Right hindlimb (tissue), 1 donor: ENCODE results near the gene TLE5.
"Not testable (repeated sequence)": the region's sequence is repeated elsewhere in the genome, so short reads cannot be mapped to it uniquely, and the experiment has no call there.

Experiments
- DNase-seq: peaks from one replicate; pipeline ENCODE4 v3.0.0-alpha.2; 2018

TLE5 gene

DNA sequence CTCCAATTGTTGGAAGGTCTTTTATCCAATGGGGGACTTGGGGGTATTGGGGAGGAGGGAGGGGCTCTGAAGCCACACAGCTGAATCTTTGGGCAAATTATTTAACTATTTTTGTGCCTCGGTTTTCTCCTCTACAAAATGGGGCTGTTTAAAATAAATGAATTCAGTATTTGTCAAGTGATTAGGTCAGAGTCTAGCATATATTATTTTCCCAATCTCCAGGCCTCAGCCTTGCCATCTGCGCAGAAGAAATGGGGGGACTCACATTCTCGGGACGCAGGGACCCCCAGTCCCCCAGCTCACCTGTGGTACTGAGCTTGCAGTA lies 1.5 kb downstream of the TLE5 start:
- no peak for DNase-seq

DNA sequence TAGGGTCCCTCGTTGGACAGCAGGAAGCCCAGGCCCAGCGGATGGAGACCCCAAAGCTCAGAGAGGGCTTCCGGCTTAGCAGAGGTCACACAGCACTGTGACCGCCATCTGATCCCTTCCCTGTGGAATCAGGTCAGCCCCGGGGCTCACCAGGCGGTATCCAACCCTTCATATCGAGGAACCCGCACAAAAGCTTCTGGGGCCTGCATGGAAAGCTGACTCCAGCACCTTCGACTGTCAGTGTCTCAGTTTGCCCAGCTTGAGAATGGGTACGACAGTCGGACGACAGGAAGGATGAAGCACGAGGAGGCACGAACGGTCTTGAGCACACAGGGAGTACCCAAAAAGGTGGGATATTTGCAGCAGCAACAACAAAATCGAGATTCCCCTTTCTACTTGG lies 2.6 kb downstream of the TLE5 start:
- DNase-seq = no peak

GRCh38 chr19:3058821-3059314 lies 3.4 kb downstream of the TLE5 start:
- DNase-seq = no peak

- DNase-seq = no peak
Measured at GRCh38 chr19:3058009-3058820, 4.1 kb downstream of the TLE5 start.

DNA sequence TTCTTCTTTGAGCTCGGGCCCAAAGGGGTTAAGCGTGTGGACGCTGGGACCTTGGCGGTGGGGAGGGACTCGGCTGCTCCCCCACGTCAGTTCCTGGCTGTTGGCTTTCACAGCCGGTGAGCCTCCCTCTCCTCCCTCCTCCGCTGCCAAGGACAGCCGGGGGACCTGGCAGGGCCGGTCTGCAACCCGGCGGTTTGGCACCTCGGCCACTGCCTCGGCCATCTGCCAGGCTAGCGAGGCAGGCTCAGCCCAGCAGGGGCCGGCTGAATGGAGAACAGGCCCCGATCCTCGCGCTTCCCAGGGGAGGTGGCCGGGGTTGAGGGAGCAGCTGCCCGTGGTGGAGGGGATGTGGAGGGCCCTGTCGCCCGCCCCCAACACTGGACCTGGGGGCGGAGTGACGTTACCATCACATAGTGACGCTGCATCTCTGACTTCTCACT lies 5.0 kb downstream of the TLE5 start:
- DNase-seq = peak; percentile 94

DNA sequence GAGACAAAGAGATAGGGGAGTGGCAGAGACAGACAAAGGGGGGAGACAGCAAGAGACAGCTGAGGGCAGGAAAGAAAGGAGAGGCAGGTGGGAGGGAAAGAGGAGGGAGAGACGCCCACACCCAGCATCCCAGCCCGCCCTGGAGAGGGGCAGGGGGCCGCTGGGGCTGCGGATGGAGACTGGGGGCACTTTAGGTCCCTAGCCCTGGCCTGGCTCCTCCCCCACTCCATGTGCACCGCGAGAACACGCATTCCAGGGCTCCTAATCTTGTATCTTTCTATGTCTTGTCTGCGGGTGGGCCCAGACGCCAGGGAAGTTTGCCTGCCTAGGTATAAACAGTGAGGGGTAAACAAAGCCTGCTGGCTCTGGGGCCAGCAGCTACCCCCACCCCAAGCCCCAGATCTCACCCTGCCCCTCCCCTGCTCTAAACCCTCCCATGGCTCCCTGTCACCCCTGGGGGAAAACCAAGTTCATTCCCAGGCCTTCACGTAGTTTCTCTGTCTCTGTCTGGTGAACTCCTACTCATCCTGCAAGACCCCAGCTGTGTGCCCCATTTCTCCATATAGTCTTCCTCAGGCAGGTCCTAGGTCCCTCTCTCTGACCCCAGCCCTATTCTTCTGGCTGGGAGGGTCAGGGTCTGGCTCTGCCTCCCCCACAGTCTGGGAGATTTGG lies 5.7 kb downstream of the TLE5 start:
- no peak for DNase-seq

DNA sequence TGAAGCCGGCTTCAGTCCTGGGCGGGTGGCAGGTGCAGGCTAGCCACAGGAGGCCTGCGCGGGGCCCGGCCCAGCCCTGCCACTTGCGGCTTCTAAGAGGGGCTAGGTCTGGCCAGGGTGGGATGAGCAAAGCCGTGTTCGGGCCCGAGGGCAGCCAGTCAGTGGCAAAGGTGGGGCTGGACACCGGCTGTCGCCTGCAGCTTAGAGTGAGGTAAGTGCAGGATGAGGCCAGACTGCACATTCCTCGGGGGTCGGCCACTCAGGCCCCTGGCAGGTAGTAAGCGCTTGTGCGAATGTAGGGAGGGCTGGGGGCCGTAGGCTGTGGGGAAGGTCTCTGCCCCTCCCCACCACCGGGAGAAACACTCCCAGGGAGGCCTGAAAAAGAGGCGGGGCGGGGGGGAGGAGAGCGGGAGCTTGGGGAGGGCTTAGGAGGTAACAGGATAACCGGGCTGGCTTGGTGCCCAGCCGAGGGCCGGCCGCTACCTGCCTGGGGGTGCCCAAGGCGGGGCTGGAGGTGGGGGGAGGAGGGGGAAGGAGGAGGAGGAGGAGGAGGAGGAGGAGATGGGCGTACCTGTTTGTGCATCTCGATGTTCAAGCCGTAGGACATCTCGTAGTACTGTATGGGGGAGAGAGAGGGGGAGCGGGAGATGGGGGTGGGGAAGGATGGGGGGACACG lies 6.4 kb downstream of the TLE5 start:
- DNase-seq = no peak

- no peak for DNase-seq
Measured at GRCh38 chr19:3054972-3055740, 7.1 kb downstream of the TLE5 start.

DNA sequence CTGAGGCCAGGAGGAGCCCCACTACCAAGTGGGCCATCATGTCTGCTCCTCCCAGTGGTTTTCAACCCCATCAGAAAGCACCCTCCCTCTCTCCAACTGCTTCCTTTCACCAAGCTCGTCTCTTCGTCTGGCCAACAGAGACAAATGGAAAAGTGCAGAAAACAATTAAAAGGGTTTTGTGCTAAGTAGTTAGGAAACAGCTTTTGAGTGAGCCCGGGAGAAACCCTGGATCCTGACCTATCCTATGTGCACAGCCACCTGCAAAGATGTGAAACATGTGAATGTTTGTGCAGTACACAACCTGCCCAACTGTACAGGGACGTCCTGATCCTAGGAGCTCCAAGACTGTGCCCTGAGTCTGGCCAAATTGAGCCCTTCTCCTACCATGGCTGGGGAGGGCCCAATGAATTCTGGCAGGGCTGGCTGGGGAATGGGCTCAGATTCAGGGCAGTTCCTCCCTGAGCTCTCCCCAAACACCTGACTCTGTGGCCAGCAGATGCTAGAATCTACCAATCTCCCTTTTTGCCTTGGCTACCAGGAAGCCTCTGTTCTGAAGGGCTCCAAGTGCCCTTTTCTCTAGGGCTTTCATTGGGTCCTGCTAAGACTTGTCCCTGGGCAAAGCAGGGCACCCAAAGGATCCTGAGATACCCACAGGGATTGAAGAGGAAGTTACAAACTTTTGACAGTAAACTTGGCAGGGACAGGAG lies 7.9 kb downstream of the TLE5 start:
- DNase-seq = no peak

DNA sequence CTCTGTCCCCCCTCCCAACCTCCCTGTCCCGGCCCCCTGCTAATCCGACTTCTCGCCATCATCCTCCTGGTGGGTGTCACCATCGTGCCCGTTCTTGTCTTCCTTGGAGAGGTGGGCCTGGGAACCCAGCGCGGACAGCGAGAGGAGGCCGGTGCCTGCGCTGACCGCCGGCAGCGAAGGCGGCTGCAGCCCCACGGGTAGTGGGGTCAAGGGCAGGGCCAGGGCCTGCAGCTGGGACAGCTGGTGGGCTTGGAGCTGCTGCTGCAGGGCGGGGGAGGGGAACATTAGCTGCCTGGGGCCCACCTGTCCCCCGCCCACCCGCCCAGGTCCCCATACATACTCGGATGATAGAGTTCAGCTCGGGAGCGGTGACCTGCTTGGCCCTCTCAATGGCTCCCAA lies 8.5 kb downstream of the TLE5 start:
- DNase-seq = no peak

DNA sequence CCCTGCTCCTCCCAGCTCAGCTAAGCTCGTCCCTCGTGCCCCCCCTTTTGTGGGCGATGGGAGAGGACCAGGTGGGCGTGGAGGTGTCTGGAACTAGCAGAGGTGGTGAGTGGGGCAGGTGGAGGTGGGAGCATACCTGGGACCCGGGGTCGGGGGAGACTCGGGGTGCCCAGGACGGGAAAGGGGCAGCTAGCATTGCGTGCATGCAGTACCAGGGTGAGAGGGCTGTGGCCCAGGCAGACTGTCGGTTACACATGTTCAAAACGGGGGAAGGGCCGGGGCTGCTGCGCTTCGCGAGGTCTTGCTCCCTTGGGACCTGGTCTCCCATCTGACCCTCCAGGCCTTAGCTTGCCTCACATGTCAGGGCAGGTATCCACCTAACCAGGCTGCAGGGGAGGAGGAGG lies 9.1 kb downstream of the TLE5 start:
- no peak for DNase-seq

DNA sequence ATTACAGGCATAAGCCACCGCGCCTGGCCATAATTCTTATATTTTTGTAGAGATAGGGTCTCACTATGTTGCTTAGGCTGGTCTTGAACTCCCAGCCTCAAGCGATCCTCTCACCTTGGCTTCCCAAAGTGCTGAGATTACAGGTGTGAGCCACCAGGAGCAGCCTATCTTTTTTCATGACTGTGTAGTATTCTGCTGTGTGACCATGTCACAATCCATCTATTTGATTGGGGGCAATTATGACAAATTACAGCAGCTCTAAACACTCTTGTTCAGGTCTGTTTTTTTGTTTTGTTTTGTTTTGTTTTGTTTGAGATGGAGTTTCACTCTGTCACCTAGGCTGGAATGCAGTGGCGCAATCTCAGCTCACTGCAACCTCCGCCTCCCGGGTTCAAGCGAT lies 12.3 kb downstream of the TLE5 start:
- not testable (repeated sequence) for DNase-seq

GRCh38 chr19:3049089-3049488 lies 13.2 kb downstream of the TLE5 start:
- DNase-seq = no peak

DNA sequence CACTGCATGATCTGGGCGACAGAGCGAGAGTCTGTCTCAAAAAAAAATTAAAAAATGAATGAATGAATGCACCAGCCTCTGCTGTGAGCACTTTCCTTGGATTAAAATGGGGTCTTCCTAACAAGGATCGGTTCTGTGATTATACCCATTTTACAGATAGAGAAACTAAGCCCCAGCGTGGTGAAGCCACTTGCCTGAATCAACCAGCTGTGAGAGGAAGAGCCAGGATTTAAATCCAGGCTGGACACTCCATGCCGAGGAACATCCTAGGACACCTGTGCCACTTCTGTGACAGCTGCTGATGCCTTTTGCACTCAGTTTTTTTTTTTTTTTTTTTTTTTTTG lies 14.1 kb downstream of the TLE5 start:
- DNase-seq = no peak

DNA sequence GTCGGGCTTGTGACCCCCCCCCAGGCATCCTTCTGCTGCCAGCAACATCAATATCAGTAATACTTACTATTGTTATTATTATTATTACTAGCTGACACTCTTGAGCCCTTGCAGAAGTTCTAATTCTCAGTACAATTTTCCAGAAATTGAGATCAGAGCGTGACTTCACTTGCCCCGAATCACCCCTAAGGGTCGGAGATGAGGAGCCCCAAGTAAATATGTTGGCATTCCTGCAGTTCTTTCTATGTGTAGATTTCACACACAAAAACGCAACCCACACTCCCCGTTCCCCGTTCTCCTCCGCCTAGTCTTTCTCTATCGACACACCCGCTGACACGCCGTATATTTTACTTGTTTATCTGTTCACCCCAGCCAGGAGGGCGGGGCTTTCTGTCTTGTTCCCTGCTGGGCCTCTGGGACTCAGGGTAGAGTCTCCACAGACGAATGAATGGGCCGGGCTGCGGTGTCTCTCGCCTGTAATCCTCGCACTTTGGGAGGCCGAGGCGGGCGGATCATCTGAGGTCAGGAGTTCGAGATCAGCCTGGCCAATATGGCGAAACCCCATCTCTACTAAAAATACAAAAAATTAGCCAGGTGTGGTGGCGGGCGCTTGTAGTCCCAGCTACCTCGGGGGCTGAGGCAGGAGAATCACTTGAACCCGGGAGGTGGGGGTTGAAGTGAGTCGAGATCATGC lies 14.7 kb downstream of the TLE5 start:
- DNase-seq = peak; percentile 70

DNA sequence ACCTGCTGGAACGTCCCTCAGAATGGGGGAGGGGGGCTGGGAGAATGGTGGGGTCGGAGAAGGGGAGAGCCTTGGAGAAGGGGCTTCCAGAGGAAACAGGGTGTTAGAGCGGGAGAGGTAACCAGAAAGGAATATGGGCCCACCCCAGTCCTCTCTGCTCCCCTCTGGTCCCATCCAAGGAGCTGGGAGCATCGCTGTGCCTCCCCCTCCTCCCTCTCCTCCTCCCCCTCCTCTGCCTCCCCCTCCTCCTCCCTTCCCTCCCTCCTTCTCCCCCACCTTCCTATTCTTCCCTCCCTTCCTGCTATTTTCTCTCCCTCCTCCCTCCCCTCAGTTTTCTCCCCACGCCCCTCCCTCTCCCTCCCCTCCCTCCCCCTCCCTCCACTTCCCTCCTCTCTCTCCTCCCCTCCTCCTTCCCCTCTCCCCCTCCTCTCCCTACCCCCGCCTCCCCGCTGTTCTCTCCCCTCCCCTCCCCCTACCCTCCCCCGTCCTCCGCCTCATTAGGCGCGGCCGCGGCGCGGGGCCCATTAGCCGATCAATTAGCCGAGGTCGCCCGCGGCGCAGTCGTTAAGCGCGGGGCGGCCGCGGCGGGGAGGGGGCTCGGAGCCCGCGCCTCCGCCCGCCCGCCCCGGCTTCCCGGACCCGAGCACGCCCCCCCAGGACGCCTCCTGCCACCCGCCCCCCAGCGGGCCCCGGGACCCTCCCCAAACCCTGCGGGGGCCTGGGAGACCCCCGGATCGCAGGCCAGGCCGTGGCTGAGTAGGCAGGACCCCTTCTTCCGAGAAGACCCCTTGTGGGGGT lies 15.4 kb downstream of the TLE5 start:
- DNase-seq = peak; percentile 75

DNA sequence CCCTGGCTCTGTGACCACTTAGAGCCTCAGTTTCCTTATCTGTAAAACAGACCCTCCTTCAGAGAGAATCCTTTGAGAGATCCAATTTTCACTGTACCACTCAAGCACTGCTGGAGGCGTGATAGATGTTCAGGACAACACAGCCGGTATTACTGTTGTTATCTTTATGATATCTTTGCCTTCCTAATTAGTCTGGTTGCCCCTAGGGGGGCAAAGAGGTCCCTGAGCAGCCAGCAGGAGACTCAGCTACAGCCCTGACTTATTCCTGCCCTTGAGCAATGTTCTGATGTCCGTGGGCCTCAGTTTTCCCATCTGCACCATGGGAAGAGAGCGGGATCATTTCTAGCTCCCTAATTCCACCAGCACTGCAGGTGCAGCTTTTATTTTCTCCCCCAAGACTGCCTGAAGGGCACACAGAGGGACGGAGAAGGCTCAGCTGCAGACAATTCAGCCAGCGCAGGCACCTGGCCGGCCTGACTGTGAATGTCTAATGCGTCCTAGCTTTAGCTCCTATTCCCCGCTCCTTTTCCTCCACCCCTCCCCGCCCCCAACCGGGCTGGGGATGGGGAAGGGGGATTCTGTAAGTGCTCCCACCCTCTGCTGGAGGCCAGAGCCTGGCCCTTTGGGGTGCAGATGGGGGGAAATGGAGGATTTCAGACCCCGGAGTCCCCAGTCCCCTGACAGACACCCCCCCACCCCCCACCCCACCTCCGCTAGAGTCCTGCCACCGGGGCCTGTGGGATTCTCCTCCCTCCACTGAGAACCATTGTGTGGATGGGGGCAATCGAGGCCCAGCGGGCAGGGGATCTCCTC lies 16.2 kb downstream of the TLE5 start:
- DNase-seq = no peak

- no peak for DNase-seq
Measured at GRCh38 chr19:3045191-3045590, 17.1 kb downstream of the TLE5 start.

- DNase-seq = no peak
Measured at GRCh38 chr19:3042621-3043267, 19.6 kb downstream of the TLE5 start.
